GM08714 (cell line): ENCODE data around the gene TSHZ3.

ENCODE experiments used
- H3K4me3 ChIP-seq: fragments of 200-500 bp; sonication (Bioruptor generic); 2 replicates; pipeline ENCODE4 v1.5.1; 2014; ENCODE audit warnings: mild to moderate bottlenecking, low read length, inconsistent platforms
- ZNF274 ChIP-seq: IDR thresholded peaks from 2 replicates; pipeline ENCODE4 v1.6.1; 2012; ENCODE audit warnings: mild to moderate bottlenecking, low read depth, low read length

TSHZ3 gene

GRCh38 chr19:31337008-31337914 is 12.0 kb downstream of the TSHZ3 start:
- no peak for TF ChIP-seq ZNF274
- no peak overlapping the region for H3K4me3 ChIP-seq

GRCh38 chr19:31335716-31336115 is 13.5 kb downstream of the TSHZ3 start:
- H3K4me3 ChIP-seq = no peak overlapping the region
- no peak for TF ChIP-seq ZNF274

- H3K4me3 ChIP-seq = no peak overlapping the region
- TF ChIP-seq ZNF274 = no peak
These were observed 14.2 kb downstream of the TSHZ3 start for GRCh38 chr19:31334849-31335624.

- TF ChIP-seq ZNF274 = no peak
- no peak overlapping the region for H3K4me3 ChIP-seq
These were observed 15.0 kb downstream of the TSHZ3 start for GRCh38 chr19:31334101-31334848.

GRCh38 chr19:31332096-31332495 is 17.1 kb downstream of the TSHZ3 start:
- no peak overlapping the region for H3K4me3 ChIP-seq
- TF ChIP-seq ZNF274 = no peak

GRCh38 chr19:31331536-31331935 is 17.7 kb downstream of the TSHZ3 start:
- TF ChIP-seq ZNF274 = no peak
- H3K4me3 ChIP-seq = no peak overlapping the region

- no peak for TF ChIP-seq ZNF274
- no peak overlapping the region for H3K4me3 ChIP-seq
These were observed 18.5 kb downstream of the TSHZ3 start for GRCh38 chr19:31330761-31331160.

- TF ChIP-seq ZNF274 = no peak
- H3K4me3 ChIP-seq = no peak overlapping the region
These were observed 19.0 kb downstream of the TSHZ3 start for GRCh38 chr19:31330237-31330636.

GRCh38 chr19:31329819-31330218 is 19.4 kb downstream of the TSHZ3 start:
- no peak for TF ChIP-seq ZNF274

GRCh38 chr19:31328238-31328637 is 21.0 kb downstream of the TSHZ3 start:
- no peak for TF ChIP-seq ZNF274
- H3K4me3 ChIP-seq = no peak overlapping the region

More at GRCh38 chr19:31329819-31330218, 19.4 kb downstream of the TSHZ3 start:
- H3K4me3 ChIP-seq = no peak overlapping the region

- TF ChIP-seq ZNF274 = no peak
These were observed 22.8 kb downstream of the TSHZ3 start for GRCh38 chr19:31326329-31327028.

GRCh38 chr19:31325342-31325741 is 23.9 kb downstream of the TSHZ3 start:
- no peak for TF ChIP-seq ZNF274
- no peak overlapping the region for H3K4me3 ChIP-seq

More at GRCh38 chr19:31326329-31327028, 22.8 kb downstream of the TSHZ3 start:
- no peak overlapping the region for H3K4me3 ChIP-seq

- no peak overlapping the region for H3K4me3 ChIP-seq
- no peak for TF ChIP-seq ZNF274
These were observed 29.8 kb downstream of the TSHZ3 start for GRCh38 chr19:31319465-31319864.
